NCI-H1694 treated with DMSO at 0.1 percent for 48 hours (cell line): ENCODE data around the gene ZDHHC14.

ENCODE experiments used
- DNase-seq: peaks from one replicate; lab custom pipeline; 2025; lab: John Stamatoyannopoulos, UW

ZDHHC14 gene

GRCh38 chr6:157599191-157599590 lies 218.2 kb downstream of the ZDHHC14 start:
- no peak for DNase-seq

GRCh38 chr6:157600807-157601206 lies 219.8 kb downstream of the ZDHHC14 start:
- DNase-seq: no peak

GRCh38 chr6:157602521-157603295 lies 221.7 kb downstream of the ZDHHC14 start:
- no peak for DNase-seq

- DNase-seq: no peak
Observed at GRCh38 chr6:157603314-157603940, 222.4 kb downstream of the ZDHHC14 start.

- no peak for DNase-seq
Observed at GRCh38 chr6:157603971-157604370, 223.0 kb downstream of the ZDHHC14 start.

GRCh38 chr6:157604816-157605215 lies 223.8 kb downstream of the ZDHHC14 start:
- no peak for DNase-seq

GRCh38 chr6:157605484-157605883 lies 224.5 kb downstream of the ZDHHC14 start:
- no peak for DNase-seq

- DNase-seq: no peak
Observed at GRCh38 chr6:157606516-157606915, 225.5 kb downstream of the ZDHHC14 start.

- no peak for DNase-seq
Observed at GRCh38 chr6:157607317-157608109, 226.5 kb downstream of the ZDHHC14 start.

GRCh38 chr6:157608221-157609075 lies 227.5 kb downstream of the ZDHHC14 start:
- no peak for DNase-seq

GRCh38 chr6:157609117-157609516 lies 228.1 kb downstream of the ZDHHC14 start:
- no peak for DNase-seq

GRCh38 chr6:157609556-157609955 lies 228.6 kb downstream of the ZDHHC14 start:
- DNase-seq: no peak

GRCh38 chr6:157610451-157610999 lies 229.5 kb downstream of the ZDHHC14 start:
- no peak for DNase-seq

- DNase-seq: no peak
Observed at GRCh38 chr6:157611406-157611805, 230.4 kb downstream of the ZDHHC14 start.

- DNase-seq: no peak
Observed at GRCh38 chr6:157613011-157613522, 232.1 kb downstream of the ZDHHC14 start.

- no peak for DNase-seq
Observed at GRCh38 chr6:157614026-157614568, 233.1 kb downstream of the ZDHHC14 start.

GRCh38 chr6:157615420-157615769 lies 234.4 kb downstream of the ZDHHC14 start:
- DNase-seq: no peak

GRCh38 chr6:157615951-157616350 lies 235.0 kb downstream of the ZDHHC14 start:
- DNase-seq: no peak

- DNase-seq: no peak
Observed at GRCh38 chr6:157620944-157621343, 240.0 kb downstream of the ZDHHC14 start.

- no peak for DNase-seq
Observed at GRCh38 chr6:157621406-157621805, 240.4 kb downstream of the ZDHHC14 start.

GRCh38 chr6:157622427-157622826 lies 241.4 kb downstream of the ZDHHC14 start:
- DNase-seq: no peak
